GM12873 (cell line): ENCODE results near the gene KRT85.

Experiments used
- TF ChIP-seq, protein P1 (sequence below): IDR thresholded peaks from 2 replicates; pipeline ENCODE4 v1.5.1; 2012; ENCODE audit warnings: low read depth, mild to moderate bottlenecking, moderate library complexity, low read length, control low read depth; ENCODE audit not compliant: insufficient read depth; ENCODE audit errors: missing control alignments

The KRT85 gene

DNA sequence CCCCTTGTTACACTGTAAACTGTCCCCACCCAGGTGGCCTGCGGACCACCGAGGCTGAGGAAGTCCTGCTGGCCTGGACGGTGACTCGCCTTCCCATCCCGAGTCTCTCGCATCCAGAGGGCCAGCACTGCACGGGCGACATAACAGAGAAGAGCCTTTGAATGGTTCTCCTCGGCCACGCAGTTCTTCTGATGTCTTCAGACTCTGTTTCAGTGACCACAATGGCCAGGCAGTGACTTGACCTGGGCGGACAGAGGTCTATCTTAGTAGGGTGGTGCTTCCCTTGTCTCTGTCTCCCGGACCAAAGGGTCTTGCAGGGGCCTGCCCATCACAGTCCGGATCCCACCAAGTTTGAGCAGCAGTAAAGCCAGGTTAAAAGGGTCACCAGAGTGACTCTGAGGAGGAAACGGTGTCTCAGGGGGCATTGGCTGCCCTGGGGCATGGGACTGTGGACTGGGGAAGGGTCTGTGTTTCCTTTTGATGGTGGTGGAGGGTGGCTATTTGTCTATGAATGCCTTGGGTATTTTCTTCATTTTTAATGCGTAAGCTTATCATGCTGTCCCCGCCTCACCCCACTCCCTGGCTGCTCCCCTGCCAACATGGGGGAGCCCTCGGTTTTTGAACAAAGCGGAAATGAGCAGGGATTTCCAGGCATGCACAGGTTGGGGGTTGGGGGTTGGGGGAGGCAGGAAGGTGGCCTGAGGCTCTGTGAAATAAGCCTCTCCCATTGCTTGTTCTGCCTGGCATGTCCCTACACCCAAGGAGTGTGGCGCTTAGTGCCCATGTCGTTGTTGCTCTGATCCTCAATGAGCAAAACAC, 10.3 kb downstream of the KRT85 start:
- TF ChIP-seq, protein P1, sequence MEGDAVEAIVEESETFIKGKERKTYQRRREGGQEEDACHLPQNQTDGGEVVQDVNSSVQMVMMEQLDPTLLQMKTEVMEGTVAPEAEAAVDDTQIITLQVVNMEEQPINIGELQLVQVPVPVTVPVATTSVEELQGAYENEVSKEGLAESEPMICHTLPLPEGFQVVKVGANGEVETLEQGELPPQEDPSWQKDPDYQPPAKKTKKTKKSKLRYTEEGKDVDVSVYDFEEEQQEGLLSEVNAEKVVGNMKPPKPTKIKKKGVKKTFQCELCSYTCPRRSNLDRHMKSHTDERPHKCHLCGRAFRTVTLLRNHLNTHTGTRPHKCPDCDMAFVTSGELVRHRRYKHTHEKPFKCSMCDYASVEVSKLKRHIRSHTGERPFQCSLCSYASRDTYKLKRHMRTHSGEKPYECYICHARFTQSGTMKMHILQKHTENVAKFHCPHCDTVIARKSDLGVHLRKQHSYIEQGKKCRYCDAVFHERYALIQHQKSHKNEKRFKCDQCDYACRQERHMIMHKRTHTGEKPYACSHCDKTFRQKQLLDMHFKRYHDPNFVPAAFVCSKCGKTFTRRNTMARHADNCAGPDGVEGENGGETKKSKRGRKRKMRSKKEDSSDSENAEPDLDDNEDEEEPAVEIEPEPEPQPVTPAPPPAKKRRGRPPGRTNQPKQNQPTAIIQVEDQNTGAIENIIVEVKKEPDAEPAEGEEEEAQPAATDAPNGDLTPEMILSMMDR, result no peak

DNA sequence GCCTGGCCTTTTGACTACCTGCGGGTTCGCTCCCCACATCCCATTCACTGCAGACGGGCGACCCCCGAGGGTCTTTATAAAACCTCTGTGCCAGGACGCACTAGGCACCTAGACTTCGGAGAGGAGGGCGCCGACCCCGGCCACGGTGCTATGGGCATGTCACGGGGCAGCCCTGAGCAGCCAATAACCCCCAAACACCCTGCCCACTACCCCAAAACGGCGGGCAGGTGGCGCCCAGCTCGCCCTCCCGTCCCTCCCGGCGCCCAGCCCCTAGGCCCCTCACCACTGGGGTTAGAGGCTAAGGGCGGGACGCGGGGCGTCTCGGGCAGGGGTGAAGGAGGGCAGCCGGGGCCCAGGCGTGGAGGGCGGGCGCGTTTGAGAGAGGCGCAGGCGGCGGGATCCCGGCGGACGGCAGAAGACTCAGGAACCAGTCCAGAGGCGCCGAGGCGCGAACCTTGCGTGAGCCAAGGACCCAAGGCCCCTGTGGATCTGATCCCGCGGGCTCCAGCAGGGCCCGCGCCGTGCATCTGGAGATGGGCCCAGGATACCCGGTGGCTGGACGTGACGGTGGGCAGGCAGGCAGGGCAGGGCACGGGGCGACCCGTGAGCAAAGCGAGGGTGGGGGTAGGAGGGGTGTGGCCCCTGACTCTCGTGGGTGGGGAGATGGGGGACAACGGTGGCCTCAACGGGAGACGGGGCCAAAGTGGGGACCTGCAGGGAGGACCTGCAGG, 11.1 kb downstream of the KRT85 start:
- TF ChIP-seq, protein P1, result no peak

DNA sequence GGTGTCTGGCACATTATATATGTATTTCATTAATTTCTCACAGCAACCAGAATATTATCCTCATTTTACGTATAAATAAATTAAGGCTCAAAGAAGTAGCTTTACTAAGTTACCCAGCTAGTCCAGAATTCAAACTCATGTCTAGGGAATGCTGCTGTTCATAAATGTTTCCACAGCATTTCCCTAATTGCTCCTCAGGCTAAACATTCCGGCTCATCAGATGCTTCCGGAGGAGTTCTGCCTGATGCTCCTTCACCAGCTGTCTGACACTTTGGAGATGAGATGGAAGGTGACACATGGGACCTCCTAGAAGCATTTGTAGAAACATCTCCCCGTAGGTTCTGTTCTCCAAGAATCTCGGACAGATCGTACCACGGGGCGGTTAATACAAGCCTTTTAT, 12.1 kb downstream of the KRT85 start:
- TF ChIP-seq, protein P1, result no peak

DNA sequence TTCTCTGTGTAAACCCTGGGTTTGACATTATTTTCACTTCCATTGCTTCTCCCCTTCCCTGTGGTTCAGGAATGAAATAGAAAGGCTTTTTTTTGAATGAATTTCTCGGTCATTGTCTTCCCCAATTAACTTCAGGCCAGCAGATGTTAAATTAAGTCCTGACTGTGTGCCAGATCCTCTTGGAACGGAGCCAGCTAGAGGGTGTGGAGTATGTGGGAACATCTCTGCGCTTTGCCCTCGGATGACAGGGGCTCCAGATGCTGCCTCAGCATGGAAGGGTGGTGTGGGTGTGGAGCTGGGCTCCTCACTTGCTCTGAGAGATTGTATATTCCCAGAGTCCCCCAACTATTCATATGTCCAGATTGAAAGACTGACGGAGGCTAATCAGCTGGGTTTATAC, 13.1 kb downstream of the KRT85 start:
- TF ChIP-seq, protein P1, result no peak

DNA sequence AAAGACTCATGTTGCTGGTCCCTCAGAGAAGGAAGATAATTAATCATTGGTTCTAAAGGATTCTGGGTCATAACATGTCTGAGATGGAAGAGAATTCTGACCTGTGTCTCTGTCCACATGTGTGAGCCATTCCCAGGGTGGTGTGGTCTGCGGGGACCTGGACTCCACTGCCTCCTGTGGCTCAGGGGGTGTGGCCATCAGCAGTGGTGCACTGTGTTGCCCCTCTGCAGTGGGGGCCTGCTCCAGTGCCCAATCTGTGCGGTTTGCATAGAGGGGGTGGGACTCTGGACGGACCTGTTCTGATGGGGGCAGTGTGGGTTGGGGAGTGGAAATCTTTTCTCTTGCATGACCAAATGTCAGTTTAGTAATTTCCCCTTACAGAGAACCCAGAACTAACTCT, 13.5 kb downstream of the KRT85 start:
- TF ChIP-seq, protein P1, result no peak

DNA sequence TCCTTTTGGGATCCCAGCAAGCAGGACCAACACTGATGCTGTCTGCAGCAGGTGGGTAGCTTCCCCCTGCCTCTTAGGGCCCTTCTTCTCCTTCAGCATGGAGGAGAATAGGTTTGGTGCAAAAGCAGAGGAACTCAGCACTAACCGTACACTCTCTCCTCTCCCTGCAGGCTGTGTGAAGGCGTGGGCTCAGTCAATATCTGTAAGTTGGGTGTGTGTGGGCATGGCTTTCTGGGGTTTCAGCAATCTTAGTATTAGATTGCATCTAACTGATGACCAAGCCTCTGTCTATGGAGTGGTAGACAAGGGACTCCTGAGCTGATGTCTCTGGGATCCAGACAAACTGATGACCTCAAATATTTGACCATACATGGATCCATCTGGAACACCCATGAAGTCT, 14.3 kb downstream of the KRT85 start:
- TF ChIP-seq, protein P1, result no peak
